ENCODE measurements around the gene EFL1. TPM values are rescaled to one million over a fixed set of nuclear protein-coding genes. Genes with fewer than 3 reads are reported as not detected.

Gene EFL1
- total and polyA plus RNA-seq, 4 donors, result 3.2 to 10.1 (median 6.1) TPM

GRCh38 chr15:82081914-82082762 lies 180.4 kb downstream of the EFL1 start:
- TF ChIP-seq REST (IDR thresholded peaks at IDR 0.05), result no peak
- TF ChIP-seq YY1 (IDR thresholded peaks at IDR 0.05), result no peak
- no peak for TF ChIP-seq MAX (IDR thresholded peaks at IDR 0.05)
- TF ChIP-seq EGR1 (IDR thresholded peaks at IDR 0.05; ENCODE audit: low read depth in 2 of 2), result no peak
- TF ChIP-seq SP1 (IDR thresholded peaks at IDR 0.05), result no peak
- no peak for TF ChIP-seq CTCF (IDR thresholded peaks at IDR 0.05; ENCODE audit: low read depth, low read length, missing input control)
- TF ChIP-seq JUND (IDR thresholded peaks at IDR 0.05), result no peak
- no peak for TF ChIP-seq ZBTB33 (IDR thresholded peaks at IDR 0.05)
- no peak for TF ChIP-seq FOXA2 (IDR thresholded peaks at IDR 0.05)
- no peak for TF ChIP-seq NR2F2 (IDR thresholded peaks at IDR 0.05)
- no peak for TF ChIP-seq GABPA (IDR thresholded peaks at IDR 0.05 in 1 of 2, conservative IDR thresholded peaks at IDR 0.05 in 1 of 2)
- no peak for TF ChIP-seq FOXA1 (IDR thresholded peaks at IDR 0.05)
- TF ChIP-seq RAD21 (IDR thresholded peaks at IDR 0.05), result no peak
- no peak for TF ChIP-seq RXRA (IDR thresholded peaks at IDR 0.05)
- no peak for TF ChIP-seq TAF1 (conservative IDR thresholded peaks at IDR 0.05)
- H3K4me1 ChIP-seq (ENCODE audit: control insufficient read depth in 4 of 4, insufficient read depth in 4 of 4, low read length in 3 of 4), result no peaks in the 10 kb centered on the region
- no peaks in the 10 kb centered on the region for H3K36me3 ChIP-seq (ENCODE audit: control insufficient read depth in 4 of 4, insufficient read depth in 3 of 4, low read depth in 1 of 4, low read length in 3 of 4)
- peaks cover 0 to 5% (median 1%) of the 10 kb centered on the region in 4 donors for H3K27me3 ChIP-seq (ENCODE audit: control insufficient read depth in 4 of 4, insufficient read depth in 4 of 4, low read length in 3 of 4)
- H3K27ac ChIP-seq (ENCODE audit: low read depth in 1 of 2, low read length in 2 of 2), result no peak overlapping the region
- H3K9me3 ChIP-seq (ENCODE audit: control insufficient read depth in 4 of 4, low read length in 3 of 4), result no peaks in the 10 kb centered on the region
- no peak for DNase-seq (ENCODE audit: low spot score)
- no peak overlapping the region for H3K9ac ChIP-seq (ENCODE audit: low read depth in 1 of 2, low read length in 2 of 2)
- 74% methylated on average over 14 of the region's 14 CpGs for WGBS
- no peak overlapping the region for H3K4me3 ChIP-seq (ENCODE audit: low read depth in 1 of 3, low read length in 3 of 3)

- H3K27me3 ChIP-seq (ENCODE audit: control insufficient read depth in 4 of 4, insufficient read depth in 4 of 4, low read length in 3 of 4), result peaks cover 0 to 5% (median 0%) of the 10 kb centered on the region in 4 donors
- 83% methylated on average over 6 of the region's 6 CpGs for WGBS
- no peaks in the 10 kb centered on the region for H3K36me3 ChIP-seq (ENCODE audit: control insufficient read depth in 4 of 4, insufficient read depth in 3 of 4, low read depth in 1 of 4, low read length in 3 of 4)
- no peaks in the 10 kb centered on the region for H3K4me1 ChIP-seq (ENCODE audit: control insufficient read depth in 4 of 4, insufficient read depth in 4 of 4, low read length in 3 of 4)
- no peak overlapping the region for H3K9ac ChIP-seq (ENCODE audit: low read depth in 1 of 2, low read length in 2 of 2)
- no peaks in the 10 kb centered on the region for H3K9me3 ChIP-seq (ENCODE audit: control insufficient read depth in 4 of 4, low read length in 3 of 4)
- DNase-seq (ENCODE audit: low spot score), result no peak
- H3K27ac ChIP-seq (ENCODE audit: low read depth in 1 of 2, low read length in 2 of 2), result no peak overlapping the region
- no peak overlapping the region for H3K4me3 ChIP-seq (ENCODE audit: low read depth in 1 of 3, low read length in 3 of 3)
- TF ChIP-seq FOXA1 (IDR thresholded peaks at IDR 0.05) (no peak), HNF4G (IDR thresholded peaks at IDR 0.05) (no peak), HNF4A (conservative IDR thresholded peaks at IDR 0.05) (no peak), CTCF (IDR thresholded peaks at IDR 0.05; ENCODE audit: low read depth, low read length, missing input control) (no peak), ZBTB33 (IDR thresholded peaks at IDR 0.05) (no peak), JUND (IDR thresholded peaks at IDR 0.05) (no peak), NR2F2 (IDR thresholded peaks at IDR 0.05) (no peak), GABPA (IDR thresholded peaks at IDR 0.05 in 1 of 2, conservative IDR thresholded peaks at IDR 0.05 in 1 of 2) (no peak), ATF3 (IDR thresholded peaks at IDR 0.05) (no peak)
Measured at GRCh38 chr15:82080774-82081173, 181.8 kb downstream of the EFL1 start.

Data from liver (tissue), 9 donors.